MV-4-11 (cell line): ENCODE data around the gene ABHD17A.

Source experiments
- DNase-seq: peaks from one replicate; lab custom pipeline; 2025; lab: John Stamatoyannopoulos, UW

ABHD17A gene

GRCh38 chr19:1853295-1854038, 31.8 kb downstream of the ABHD17A start:
- peak; percentile 94 for DNase-seq

DNA sequence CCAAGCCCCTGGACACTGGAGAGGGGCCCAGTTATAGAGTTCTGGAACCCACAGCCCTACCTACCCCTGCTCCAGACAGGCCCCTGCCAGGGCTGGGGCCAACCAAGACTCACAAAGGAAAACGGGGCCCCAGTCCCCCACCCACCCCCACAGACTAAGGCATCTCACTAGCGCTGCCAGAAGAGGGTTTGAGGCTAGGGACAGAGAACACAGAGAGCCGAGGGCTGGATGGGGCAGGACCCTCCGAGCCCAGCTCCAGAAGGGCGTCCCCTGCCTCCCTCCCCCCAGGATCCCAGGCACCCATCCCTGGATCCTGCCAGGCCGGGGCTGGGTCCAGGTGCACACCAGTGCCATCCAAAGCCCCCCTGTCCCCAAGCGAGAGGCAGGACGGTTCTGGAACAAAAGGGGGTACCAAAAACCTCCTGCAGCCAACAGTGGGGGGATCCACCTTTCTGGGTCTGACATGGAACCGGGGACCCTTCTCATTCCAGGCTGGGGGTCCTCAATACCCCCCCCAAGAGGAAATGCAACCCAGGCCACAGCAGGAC, 32.6 kb downstream of the ABHD17A start:
- DNase-seq: no peak

DNA sequence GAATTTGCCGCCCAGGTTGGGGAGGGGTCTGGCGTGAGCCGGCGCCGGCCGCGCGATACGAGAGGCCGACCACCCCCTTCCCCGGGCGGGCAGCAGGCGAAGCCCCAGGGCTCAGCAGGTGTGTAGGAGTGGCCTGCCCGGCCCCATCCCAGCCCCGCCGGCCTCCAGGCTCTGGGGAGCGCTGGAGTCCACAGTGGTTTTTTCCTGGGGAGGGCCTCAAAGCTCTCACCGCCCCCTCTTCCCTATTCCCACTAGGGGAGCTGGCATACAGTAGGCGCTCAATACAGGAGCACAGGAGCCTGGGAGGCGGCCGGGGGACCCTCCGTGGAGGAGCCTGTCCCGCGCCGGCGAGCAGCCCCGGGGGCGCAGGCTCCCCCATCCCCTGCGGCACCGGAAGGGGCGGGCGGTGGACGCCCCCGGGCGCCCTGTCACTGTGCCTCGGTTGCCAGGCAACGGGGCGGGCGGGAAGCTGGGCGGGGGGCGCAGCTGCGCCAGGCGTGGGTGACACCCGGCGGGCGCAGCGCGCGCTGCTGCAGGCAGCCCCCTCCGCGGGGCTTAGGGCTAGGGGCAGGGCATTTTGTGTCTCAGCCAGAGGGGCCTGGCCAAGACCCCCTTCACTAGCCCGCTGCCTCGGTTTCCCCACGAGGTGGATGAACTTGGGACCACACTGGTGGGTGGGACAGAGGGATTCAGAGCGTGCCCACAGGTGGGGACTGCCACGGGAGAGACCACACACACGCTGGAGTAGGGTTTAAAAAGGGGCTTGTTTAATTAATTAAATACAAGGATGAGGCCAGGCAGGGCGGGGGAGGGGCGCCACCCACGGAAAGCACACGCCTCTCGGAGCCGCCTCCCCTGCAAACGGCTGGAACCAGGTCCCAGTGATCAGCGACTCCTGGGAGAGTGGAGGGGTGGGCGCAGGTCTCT, 33.4 kb downstream of the ABHD17A start:
- DNase-seq: no peak

DNA sequence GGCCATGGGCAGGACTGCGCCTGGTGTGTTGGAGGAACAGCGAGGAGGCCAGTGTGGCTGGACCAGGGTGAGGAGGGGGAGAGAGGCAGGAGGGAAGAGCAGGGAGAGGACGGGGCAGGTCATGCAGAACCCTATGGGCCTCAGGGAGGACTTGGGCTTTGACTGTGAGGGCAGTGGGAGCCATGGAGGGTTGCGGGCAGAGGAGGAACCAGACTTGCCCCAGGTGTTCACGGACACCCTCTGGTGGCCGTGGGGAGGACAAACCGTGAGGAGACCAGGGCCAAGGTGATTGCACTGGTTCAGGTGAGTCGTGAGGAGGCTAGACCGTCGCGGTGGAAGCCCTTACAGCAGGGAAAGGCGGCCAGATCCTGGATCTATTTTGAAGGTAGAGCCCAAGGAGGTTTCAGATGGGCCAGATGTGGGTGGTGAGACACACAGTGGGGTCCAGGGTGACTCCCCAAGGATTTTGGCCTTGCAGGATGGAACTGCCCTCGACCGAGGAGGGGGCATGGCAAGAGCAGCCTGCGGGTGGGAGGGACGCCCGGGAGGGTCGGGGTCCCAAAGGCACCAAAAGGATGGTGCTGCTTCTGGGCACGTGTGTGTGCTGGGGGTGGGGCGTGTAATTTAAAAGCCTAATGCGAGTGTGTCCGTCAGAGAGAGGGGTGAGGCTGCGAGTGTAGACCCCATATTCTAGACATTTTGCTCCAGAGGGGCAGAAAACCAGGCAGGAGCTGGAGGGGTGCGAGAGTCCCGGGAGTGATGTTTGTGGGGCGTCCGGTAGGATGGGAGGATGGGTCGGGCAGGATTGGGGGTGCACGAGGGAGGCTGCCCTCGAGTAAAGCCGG, 34.3 kb downstream of the ABHD17A start:
- no peak for DNase-seq

GRCh38 chr19:1849886-1850398, 35.4 kb downstream of the ABHD17A start:
- no peak for DNase-seq

- no peak for DNase-seq
Measured at GRCh38 chr19:1849132-1849474, 36.2 kb downstream of the ABHD17A start.

DNA sequence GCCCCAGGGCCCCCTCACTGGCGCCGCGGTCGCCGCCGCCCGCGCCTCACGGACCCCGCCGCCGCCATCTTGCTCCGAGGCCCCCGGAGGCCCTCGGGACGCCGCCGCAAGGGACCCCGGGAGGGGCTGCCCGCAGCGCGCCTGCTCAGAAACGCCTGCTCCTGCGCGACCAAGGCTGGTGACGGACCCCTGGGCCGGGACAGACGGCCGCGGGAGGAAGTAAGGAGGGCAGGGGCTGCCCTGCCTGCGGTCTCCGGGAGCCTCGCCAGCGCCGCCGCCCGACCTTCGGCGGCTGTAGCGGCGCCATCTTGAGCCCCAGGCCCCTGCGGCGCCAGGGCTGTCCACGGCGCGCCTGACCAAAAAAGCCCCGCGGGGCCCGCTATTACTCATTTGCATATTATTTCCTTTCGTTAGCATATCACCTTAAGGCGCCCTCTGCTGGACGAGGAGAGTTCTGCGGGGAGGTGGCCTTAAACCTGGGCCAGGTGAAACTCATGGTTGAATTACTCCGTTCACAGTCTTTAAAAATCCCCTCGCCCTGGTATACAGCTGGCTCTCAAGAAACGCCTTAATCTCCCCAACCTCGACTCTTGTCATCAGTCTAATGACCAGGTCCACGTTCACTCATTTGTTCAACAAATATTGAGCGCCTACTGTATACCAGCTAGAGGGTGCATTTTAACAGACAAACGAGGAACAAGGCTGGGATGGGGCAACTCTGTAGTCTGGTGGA, 36.7 kb downstream of the ABHD17A start, which contains the start of gene REXO1:
TSS of gene REXO1 (minus strand) at position 85 of the 733 bp plus-strand sequence. CDS start 125 bp downstream, outside the sequence.
- peak; percentile 94 for DNase-seq

DNA sequence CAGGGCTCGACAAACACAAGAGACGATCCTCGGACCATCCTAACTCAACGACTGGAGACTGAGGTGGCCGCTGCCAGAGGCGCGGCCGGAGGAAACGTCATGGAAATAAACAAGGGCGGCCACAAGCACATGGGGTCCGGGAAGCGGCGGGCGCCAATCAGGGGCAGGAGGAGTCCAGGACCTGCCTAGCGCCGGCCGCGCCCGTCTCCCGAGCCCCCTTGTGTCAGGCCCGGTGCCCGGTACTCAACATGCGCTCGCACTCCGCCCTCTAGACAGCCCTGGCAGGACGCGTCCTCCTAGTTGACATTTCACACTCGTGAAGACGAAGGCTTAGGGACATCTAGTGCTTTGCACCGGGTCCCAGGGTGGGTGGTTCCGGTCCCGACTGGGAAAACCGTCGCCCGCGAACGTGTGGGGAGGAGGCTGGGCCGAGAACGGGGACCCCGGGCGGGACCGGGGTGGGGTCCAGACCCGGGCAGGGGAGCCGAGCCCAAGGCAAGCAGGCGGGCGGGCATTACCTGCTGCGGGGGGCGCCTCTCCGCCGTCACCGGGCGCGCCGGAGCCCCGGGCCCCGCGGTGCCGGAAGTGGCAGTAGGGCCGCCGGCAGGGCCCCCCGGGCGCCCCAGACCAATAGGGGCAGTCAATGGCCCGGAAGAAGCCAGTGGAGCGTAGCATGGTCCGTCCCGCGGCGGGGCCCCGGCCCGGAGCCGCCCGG, 37.5 kb downstream of the ABHD17A start:
- DNase-seq: peak; percentile 25

DNA sequence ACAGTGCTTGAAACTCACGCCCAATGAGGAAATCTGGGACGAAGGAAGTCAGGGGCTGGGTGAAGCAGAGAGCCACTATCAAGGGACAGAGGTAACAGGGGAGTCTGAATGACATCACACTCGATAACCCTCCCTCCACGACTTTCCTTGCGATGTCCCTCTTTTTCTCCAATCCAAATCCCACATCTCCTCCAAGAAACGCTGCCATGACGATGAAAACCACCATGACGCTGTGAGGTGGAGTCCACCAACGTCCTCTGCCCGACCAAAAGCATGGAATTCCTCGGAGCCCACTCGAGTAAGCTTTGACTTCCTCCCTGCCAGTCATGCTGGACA, 38.0 kb downstream of the ABHD17A start:
- no peak for DNase-seq

DNA sequence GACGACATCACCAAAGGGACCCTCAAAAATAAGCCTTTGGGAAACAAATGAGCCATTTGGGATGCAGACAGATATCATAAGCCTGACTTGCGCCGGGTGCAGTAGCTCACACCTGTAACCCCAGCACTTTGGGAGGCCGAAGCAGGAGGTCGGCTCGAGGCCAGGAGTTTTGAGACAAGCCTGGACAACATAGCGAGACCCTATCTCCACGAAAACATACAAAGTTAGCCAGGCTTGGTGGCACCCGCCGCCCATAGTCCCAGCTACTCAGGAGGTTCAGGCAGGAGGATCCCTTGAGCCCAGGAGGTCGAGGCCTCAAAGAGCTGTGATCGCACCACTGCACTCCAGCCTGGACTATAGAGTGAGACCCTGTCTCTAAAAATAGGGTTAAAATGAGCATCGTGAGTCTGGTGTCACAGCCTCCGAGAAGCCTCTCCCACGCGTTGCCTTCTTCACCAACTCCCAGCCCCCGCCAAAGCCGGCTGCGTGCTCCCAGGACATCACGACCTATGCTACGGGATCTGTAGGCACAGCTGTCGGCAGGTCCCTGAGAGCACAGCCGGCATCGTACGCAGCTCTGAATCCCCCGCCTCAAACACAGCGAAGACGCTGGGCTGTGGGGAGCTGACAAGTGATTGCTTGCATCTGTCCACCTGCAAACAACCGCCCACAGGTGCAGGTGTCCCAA, 38.6 kb downstream of the ABHD17A start:
- no peak for DNase-seq

DNA sequence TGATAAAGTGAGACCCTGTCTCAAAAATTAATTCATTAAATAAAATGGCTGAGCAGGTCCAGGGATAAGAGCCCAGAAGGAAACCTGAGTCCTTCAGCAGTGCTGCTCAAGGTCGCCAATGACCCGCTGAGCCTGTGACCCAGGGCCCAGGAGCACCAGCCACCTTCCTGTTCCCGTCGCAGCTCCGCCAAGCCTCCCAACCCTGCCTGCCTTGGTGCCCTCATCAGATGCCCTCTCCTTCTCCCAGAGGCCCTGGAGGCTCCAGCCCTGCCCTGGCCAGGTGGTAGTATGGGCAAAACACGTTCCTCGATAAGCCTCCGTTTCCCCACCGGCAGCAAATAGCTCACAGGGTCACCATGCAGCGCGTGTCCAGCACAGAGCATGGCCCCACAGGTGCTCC, 39.7 kb downstream of the ABHD17A start:
- DNase-seq: no peak

DNA sequence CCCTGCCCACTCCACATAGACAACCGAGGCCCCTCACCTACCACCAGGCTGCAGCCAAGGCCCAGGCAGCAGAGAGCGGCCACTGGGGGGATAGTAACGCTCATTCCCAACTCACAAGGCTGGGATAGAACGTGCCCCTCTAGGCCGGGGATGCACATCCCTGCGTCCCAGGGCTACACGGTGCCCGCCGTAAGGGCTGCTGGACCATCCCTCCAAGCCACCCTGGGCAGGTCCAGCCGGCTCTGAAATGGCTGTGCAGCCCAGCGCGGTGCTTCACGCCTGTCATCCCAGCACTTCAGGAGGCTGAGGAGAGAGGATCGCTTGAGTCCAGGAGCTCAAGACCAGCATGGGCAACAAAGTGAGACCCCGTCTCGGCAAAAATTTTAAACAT, 40.2 kb downstream of the ABHD17A start:
- DNase-seq: no peak

DNA sequence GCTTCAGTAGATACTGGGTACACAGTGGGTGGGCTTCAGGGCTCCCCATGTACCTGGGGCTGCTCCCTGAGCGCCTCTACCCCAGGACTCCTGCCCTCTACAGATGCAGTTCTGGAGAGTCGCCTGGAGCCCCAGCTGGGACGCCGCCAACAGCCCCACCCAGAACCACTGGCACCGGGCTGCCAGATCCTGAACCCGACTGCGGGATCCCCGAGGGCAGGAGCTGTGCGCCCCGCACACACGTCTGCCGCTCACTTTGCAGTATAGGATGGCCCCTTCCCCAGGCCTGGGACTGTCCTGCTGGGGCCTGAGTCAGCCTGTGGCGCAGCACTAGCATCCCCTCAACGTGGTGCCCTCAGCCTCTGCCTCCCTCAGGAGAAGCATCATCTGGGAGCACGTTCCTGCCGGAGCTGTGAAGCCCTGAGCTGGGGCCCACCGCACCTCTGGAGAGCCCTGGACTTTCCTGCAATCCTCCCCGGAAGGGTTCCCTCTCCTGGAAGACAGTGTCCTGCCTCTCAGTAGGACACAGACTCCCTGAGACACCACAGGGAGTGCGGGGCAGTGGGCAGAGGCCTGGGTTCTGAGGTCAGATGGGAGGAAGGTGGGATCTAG, 40.7 kb downstream of the ABHD17A start:
- no peak for DNase-seq

- DNase-seq: no peak
Measured at GRCh38 chr19:1843646-1844394, 41.5 kb downstream of the ABHD17A start.

DNA sequence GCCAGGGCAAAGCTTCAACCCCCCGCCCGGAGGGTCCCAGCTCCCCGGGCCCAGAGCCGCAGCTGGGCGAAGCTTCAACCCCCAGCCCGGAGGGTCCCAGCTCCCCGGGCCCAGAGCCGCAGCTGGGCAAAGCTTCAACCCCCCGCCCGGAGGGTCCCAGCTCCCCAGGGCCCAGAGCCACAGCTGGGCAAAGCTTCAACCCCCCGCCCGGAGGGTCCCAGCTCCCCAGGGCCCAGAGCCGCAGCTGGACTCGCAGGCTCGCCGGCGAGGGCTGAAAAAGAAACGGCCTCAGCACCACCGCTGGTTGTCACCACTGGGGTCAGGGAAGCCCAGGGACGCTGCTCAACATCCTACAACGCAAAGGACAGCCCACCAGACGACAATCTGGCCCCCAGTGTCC, 42.2 kb downstream of the ABHD17A start:
- DNase-seq: no peak

DNA sequence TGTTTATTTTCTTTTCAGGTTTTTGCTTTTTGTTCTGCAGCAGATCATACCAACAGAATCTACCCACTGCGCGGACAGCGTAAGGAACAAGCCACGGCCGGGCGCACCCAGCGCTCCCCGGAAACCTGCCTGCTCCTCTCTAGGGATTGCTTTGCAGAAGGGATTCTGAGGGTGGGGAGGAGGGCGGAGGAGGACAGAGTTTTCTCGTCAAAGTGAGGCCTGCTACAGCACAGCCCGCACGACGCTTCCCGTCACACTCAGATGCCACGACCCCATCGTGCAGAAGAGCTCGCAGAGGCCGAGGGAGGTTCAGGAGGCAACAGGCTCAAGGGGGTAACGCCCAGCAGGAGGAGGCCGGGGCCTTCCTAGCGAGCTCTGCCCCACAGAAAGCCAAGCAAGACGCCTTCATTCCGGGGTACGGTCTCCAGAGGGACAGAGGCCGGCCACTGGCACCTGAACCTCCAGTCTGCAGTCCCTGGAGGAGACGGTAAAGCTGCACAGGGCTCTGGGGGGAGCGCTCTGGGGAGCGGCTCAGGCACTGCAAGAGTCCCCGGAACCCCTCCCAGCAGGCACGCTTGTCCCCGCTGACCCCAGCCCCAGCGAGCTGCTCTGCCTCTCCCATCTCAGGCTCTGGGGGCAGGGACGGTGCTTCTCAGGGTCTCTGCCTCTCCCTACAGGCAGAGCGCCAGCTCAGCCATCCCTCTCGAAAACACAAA, 43.9 kb downstream of the ABHD17A start:
- DNase-seq: no peak

DNA sequence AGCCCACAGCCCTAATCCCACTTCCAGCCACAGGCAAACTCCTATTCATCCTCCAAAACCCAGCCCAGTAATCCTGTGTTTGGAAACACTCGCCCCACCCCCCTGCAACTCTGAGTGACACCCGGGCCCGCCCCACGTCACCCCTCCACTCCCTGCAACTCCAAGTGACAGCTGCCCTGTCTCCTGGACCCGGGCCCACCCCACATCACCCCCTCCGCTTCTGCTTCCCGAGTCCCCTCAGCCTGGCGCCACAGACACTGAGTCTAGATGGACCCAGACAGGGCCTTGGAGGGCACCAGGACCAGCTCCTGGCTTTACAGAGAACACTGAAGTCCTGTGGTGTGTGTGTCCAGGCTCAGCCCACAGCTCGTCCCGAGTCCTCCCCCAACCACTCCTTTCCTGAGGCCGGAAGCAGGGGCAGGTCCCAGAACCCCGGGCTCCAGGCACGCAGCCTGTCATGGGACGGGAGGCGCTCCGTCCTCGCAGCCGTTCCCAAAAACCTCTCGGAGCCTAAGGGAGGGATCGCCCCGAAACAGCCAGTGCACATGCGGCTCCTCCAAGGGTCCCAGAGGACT, 44.7 kb downstream of the ABHD17A start:
- no peak for DNase-seq
